Measurements from ENCODE around the gene FGF3.

FGF3 gene

DNA sequence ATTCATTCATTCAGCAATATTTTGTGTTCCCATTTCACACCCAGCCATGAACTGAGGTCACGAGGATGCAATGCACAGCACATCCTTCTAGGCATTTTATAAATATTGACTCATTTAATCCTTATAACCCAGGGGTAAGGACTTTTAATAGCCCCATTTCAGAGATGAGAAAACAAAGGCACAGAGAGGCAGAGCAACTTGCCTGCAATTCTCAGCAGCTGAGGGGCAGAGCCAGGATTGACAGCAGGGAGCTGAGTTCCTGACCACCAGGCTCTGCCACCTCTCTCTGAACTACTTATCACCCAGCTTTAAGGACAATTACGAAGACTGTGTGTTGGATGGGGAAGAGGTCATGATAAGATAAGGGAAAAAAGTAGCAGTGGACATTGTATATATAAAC lies 12.8 kb upstream of the FGF3 start:
- Histone ChIP-seq H3K9me2 (replicated peaks; ENCODE audit: insufficient read depth, low read length) (no peaks in the 10 kb centered on the region), H3K4me3 (ENCODE audit: insufficient read depth, low read length, poor library complexity, severe bottlenecking) (no peak overlapping the region), H3F3A (ENCODE audit: insufficient read depth) (no peaks in the 10 kb centered on the region), H3K27ac (ENCODE audit: low read depth, low read length) (no peak overlapping the region), H3K4me2 (ENCODE audit: low read depth, low read length, poor library complexity, severe bottlenecking) (no peak overlapping the region), H3K36me3 (ENCODE audit: low read length) (no peaks in the 10 kb centered on the region), H3K27me3 (ENCODE audit: low read length) (no peaks in the 10 kb centered on the region), H3K79me2 (ENCODE audit: insufficient read depth, low read length) (no peaks in the 10 kb centered on the region), H4K20me1 (ENCODE audit: low read depth, low read length) (no peaks in the 10 kb centered on the region), H3K9ac (ENCODE audit: low read length) (no peak overlapping the region), H2AFZ (ENCODE audit: low read depth, low read length, severe bottlenecking) (no peak overlapping the region), H3K9me3 (ENCODE audit: insufficient read depth, low read length) (no peaks in the 10 kb centered on the region)
- TF ChIP-seq EZH2phosphoT487 (conservative IDR thresholded peaks at IDR 0.05; ENCODE audit: low read length) (no peak), CTCF (IDR thresholded peaks at IDR 0.05; ENCODE audit: insufficient read depth, low read length, poor library complexity, severe bottlenecking) (no peak)

DNA sequence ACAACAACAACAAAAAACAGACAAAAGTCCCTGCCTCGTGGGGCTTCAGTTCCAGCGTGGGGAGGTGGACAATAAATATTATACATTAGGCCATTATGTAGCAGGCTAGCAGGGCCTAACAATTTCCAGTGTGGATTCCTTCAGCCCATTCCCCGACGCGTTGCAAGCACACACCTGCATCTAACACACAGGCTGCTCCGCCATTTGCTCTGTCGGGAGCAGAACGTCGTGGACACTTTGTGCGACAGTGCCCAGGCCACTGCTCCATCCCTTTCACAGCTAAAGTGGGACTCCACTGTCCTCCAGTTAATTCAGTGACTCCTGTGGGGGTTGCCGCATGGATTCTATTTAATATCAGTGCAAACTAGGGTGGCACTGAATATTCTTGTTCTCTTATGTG lies 10.9 kb upstream of the FGF3 start:
- H3K27ac ChIP-seq (ENCODE audit: low read depth, low read length) = no peak overlapping the region
- H3K4me3 ChIP-seq (ENCODE audit: insufficient read depth, low read length, poor library complexity, severe bottlenecking) = no peak overlapping the region
- no peak for TF ChIP-seq CTCF (IDR thresholded peaks at IDR 0.05; ENCODE audit: insufficient read depth, low read length, poor library complexity, severe bottlenecking)
- H4K20me1 ChIP-seq (ENCODE audit: low read depth, low read length) = no peaks in the 10 kb centered on the region
- H3K36me3 ChIP-seq (ENCODE audit: low read length) = no peaks in the 10 kb centered on the region
- H3K9ac ChIP-seq (ENCODE audit: low read length) = no peak overlapping the region
- no peaks in the 10 kb centered on the region for H3F3A ChIP-seq (ENCODE audit: insufficient read depth)
- no peaks in the 10 kb centered on the region for H3K9me3 ChIP-seq (ENCODE audit: insufficient read depth, low read length)
- no peaks in the 10 kb centered on the region for H3K27me3 ChIP-seq (ENCODE audit: low read length)
- no peak overlapping the region for H3K4me2 ChIP-seq (ENCODE audit: low read depth, low read length, poor library complexity, severe bottlenecking)
- no peak overlapping the region for H2AFZ ChIP-seq (ENCODE audit: low read depth, low read length, severe bottlenecking)
- no peaks in the 10 kb centered on the region for H3K9me2 ChIP-seq (replicated peaks; ENCODE audit: insufficient read depth, low read length)
- no peaks in the 10 kb centered on the region for H3K79me2 ChIP-seq (ENCODE audit: insufficient read depth, low read length)

DNA sequence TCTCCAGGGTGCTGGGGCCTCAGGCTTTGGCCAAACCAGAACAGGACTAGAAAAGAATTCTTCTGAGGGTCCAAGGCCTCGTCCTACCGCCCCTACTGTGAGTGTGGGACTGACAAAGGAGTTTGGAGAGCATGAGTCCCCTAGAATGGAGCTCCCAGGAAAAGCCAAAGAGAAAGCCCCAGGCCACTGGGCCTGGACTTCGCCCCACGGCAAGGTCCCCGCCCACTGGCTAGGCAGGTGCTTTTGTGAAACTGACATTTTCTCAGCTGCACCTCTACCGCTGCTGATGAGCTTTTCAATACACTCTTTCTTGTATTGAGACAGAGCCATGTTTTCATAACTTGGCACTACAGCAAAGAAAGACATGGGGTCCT lies 9.7 kb upstream of the FGF3 start:
- H3K9me2 ChIP-seq (replicated peaks; ENCODE audit: insufficient read depth, low read length) = no peaks in the 10 kb centered on the region
- H4K20me1 ChIP-seq (ENCODE audit: low read depth, low read length) = no peaks in the 10 kb centered on the region
- H3K36me3 ChIP-seq (ENCODE audit: low read length) = no peaks in the 10 kb centered on the region
- no peak overlapping the region for H2AFZ ChIP-seq (ENCODE audit: low read depth, low read length, severe bottlenecking)
- TF ChIP-seq CTCF (IDR thresholded peaks at IDR 0.05; ENCODE audit: insufficient read depth, low read length, poor library complexity, severe bottlenecking) = no peak
- TF ChIP-seq EZH2phosphoT487 (conservative IDR thresholded peaks at IDR 0.05; ENCODE audit: low read length) = no peak
- H3K4me2 ChIP-seq (ENCODE audit: low read depth, low read length, poor library complexity, severe bottlenecking) = no peak overlapping the region
- H3F3A ChIP-seq (ENCODE audit: insufficient read depth) = no peaks in the 10 kb centered on the region
- H3K79me2 ChIP-seq (ENCODE audit: insufficient read depth, low read length) = no peaks in the 10 kb centered on the region
- H3K27ac ChIP-seq (ENCODE audit: low read depth, low read length) = no peak overlapping the region
- no peaks in the 10 kb centered on the region for H3K27me3 ChIP-seq (ENCODE audit: low read length)
- no peak overlapping the region for H3K9ac ChIP-seq (ENCODE audit: low read length)
- no peak overlapping the region for H3K4me3 ChIP-seq (ENCODE audit: insufficient read depth, low read length, poor library complexity, severe bottlenecking)
- H3K9me3 ChIP-seq (ENCODE audit: insufficient read depth, low read length) = no peaks in the 10 kb centered on the region

Measured in SU-DHL-6 (cell line).